NOMO-1 (cell line): ENCODE data around the gene LETM1.

Experiments used
- DNase-seq, 2 experiments: peaks; one replicate each; lab custom pipeline; 2025; ENCODE audit not compliant: unreplicated experiment in 2 of 2; lab: John Stamatoyannopoulos, UW

LETM1 gene

DNA sequence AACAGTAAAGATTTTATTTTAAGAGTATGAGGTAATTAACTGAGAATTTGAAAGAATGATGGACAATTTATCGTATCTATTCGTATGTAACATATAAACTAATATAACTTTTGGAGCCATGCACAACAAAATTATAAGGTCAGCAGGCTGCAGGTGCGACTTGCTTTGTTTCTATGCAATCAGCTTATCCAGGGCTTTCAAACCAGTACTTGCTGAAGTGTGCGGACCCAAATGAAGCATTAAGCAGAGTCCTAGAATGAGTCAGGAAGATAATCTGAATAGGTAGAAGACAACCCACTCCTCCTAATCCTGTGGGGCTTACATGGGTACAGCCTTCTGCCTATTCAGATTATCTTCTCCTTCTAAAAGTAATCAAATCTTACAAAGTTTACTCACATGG lies 17.3 kb upstream of the LETM1 start:
- DNase-seq: no peak

DNA sequence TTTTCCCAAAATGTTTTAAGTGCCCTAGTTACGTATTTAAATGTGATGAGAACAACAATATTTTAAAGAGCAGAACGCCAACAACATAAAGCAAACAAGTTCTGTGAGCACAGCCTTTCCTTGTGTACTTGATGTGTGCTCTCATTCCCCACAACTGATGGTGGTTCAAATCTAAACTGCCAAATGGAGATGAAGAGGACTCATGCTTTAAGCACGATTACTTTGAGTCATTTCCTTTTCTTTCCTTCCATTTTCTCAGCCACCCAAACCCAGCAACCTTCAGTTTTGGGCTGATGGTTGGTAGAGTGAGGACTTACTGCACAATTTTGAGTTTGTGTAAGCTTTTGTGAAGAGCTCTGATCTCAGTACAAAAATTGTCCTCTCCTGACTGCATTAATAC lies 16.9 kb upstream of the LETM1 start:
- no peak for DNase-seq

DNA sequence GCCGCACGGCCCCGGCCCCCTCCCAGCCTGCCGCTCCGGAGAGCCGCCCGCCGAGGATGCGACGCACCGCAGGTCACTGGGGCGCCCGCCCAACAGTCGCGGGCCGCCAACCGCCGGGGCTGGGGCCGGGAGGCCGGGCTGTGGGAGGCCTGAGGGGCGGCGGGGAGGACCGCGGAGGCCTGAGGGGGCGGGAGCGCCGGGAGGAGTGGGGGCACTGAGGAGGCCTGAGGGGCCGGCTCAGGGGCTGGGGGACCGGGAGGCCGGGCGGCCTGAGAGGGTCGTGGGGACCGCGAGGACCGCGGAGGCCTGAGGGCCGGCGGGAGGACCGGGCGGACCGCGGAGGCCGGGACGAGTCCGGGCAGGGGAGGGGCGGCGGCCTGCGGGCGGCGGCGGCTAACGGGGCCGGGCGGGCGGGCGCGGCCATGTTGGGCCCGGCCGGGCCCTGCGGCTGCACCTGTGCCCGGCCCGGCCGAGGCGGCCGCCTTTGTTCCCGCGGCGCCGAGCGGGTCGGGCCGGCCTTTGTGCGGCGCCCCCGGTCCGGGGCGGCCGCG lies 15.6 kb upstream of the LETM1 start:
- no peak for DNase-seq

DNA sequence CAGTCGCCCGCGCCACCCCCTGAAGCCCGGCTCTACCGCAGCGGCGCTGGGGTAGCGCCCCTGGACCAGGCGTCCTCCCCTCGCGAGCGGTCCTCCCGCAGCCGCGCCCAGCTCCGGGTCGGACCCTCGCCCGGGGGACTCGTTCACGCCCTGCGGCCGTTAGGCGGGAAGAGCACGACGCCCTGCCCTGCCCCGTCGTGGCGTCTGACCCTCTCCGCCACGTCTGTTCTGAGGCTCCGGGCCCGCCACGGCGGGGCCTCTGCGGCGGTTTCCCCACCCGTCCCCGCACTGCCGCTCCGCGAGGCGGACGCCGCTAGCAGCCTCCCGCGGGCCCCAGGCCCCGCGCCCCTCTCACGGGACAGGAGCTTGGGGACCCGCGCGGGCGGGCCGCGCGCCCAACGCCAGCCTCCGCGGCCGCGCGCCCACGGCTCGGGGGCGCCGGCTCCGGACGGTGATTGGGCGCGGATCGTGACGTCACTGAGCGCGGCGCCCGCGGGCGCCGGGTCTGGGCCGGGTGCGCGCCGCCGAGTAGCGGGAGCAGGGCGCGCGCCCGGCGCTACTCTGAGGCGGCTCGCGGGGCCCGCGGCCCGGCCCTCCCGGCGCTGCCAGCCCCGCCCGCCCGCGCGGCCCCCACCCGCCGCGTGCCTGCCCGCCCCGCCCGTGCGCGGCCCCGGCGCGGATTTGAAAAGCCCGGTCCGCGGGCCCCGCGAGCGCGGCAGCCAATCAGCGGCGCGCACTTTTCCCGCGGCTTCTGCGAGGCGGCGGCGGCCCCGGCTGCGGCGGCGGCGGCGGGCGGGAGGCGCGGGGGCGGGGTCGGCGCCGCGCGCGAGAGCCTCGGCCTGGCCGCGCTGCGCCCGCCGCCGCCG lies 14.9 kb upstream of the LETM1 start, which contains the start of gene NSD2:
Gene NSD2 (plus strand): TSS at position 816 of the 866 bp plus-strand sequence. CDS start 29,262 bp downstream, outside the sequence.
- DNase-seq: peak; percentile 84 to 95

DNA sequence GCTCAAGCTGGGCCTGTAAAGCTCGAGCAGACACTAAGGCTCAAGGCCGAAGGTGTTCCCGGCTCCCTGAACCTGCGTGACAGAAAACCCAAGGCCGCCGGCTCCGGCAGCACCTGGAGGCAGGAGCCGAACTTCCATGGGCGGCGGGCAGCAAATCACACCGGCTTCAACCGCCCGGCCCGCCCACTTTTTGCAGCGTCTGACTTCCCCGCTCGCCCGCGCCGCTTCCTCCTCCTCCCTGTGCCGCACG lies 14.3 kb upstream of the LETM1 start:
- DNase-seq: peak; percentile 83 to 91

DNA sequence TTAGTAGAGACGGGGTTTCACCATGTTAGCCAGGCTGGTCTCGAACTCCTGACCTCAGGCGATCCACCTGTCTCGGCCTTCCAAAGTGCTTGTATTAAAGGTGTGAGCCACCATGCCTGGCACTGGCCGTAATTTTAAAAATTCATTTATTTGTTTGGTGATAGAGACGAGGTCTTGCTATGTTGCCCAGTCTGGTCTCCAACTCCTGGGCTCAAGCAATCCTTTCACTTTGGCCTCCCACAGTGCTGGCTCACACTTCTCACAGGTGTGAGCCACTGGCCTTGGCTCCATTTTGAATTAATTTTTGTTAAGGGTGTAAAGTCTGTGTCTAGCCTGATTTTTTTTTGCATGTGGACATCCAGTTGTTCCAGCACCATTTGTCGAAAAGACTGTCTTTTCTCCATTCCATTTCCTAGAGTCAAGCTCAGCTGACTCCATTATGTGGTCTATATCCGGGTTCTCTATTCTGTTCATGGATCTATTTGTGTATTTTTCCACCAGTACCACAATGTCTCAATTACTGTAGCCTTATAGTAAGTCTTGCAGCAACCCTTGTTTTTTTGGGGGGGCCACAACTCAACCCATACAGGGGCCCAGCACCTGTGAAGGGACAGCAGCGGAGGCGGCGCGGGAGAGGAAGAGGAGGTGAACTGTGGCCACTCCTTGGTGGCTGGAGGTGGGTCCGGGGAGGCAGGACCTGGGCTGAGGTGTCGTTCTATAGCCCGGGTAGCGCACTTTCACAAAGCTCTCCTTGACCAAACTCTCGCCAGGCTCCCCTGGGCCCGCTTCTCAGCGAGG lies 13.8 kb upstream of the LETM1 start:
- no peak for DNase-seq

DNA sequence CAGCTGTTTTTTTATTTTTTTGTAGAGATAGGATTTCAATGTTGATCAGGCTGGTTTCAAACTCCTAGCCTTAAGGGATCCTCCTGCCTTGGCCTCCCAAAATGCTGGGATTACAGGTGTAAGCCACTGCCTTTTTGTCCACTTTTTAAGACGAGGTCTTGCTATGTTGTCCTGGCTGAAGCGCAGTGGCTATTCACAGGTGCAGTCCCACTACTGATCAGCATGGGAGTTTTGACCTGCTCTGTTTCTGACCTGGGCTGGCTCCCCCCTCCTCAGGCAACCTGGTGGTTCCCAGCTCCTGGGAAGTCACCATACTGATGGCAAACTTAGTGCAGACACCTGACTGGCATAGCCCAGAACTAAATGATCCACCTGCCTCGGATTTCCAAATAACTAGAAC lies 13.0 kb upstream of the LETM1 start:
- no peak for DNase-seq

DNA sequence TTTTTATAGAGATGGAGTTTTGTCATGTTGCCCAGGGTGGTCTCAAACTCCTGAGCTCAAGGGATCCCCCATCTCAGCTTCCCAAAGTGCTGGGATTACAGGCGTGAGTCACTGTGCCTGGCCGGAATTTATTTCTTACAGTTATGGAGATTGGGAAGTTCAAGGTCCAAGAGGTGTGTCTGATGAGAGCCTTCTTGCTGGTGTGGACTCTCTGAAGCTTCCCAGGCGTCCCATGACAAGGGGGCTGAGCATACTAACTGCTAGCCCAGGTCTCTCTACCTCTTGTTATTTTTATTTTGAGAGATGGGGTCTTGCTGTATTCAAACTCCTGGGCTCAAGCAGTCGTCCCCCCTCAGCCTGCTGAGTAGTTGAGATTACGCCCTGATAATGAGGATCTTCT lies 12.3 kb upstream of the LETM1 start:
- no peak for DNase-seq

DNA sequence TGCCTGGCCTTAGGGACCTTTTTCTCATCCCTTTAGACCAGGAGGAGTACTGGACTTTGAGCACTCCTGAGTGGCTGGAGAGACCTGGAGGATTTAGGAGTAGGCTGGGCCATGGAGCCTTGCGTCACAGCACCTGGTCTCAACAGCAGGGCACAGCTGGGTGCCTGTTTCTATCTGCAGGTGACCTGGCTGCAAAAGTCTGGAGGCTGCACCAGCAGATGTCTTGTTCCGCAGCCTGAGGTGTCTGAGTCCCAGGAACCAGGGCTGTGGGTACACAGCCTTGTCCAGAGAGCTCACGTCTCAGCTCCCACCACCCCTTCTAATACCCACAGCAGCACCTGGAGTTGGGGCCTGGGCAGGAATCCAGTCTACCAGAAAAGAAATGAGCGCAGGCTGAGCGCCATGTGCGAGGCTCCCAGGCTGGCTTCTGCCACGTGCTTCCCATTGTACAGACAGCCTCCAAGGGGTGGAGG lies 10.3 kb upstream of the LETM1 start:
- DNase-seq: no peak

DNA sequence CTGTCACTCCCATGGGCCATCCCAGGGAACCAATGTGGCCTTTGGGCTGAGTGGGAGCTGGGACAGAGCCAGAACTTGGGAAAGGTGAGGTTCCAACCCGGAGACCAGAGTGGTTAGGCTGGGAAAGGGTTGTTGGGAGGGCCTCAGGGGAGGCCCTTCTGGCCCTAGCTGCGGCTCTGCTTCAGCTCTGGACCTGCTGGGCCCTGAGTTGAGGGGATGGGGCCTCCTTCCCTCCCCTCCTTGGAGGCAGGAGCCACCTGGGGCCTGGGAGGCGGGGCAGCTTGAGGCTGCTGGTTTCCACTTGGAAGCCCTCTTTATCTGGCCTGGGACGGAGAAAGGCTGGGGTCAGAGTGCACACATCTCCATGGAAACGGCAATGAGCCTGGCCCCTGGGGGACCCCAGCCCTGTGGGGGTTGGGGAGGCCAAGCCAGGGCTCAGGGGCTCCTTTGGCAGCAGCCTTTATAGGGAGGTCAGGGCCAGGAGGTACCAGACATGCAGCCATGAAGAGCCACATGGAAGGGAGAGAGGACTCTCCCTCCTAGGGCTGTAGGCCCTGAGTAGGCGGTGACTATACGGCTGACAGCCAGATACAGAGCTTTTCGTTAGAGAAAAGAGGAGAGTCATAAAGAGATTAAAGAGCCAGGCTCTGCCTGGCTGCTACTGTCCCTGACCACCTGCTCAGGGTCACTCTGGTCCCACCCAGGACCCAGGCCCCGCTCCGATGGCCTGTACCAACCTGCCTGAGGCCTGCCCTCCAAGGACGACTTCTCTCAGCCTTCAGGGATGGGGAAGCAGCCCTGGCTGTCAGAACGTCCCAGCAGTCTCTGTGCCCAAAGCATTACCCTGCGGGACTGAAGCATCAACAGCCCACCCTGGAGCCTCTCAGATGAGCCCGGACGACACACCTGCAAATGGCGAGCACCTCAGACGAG lies 8.4 kb upstream of the LETM1 start:
- no peak for DNase-seq

DNA sequence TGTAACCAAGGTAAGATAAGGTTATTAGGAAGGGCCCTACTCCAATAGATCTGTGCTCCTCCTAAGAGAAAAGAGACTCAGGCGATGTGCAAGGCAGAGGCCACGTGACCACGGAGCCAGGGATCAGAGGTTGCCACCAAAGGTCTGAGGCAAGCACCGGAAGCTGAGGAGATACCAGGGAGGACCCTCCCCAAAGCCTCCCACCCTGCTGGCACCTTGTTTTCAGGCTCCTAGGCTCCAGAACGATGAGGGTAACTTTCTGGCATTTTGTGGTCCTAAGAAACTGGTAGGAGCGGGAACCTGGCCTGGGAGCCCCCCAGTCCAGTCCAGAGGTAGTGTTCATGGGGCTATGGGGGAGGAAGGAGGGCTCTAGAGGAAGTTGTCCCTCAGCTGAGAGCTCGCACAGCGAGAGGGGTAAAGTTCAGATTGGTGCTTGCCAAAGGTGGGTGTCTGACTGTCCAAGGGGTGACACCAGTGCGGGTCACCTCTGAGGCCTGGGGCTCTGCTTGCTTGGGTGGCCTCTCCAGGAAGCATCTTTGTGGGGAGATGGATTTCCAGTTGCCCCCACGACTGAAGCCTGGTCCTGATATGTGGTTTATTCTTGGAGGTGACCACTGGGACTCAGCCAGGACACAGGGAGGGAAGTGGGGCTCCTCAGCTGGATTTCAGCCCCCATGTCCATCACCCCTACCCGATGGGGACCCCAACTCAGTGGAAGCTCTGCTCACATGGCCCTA lies 7.5 kb upstream of the LETM1 start:
- DNase-seq: no peak

DNA sequence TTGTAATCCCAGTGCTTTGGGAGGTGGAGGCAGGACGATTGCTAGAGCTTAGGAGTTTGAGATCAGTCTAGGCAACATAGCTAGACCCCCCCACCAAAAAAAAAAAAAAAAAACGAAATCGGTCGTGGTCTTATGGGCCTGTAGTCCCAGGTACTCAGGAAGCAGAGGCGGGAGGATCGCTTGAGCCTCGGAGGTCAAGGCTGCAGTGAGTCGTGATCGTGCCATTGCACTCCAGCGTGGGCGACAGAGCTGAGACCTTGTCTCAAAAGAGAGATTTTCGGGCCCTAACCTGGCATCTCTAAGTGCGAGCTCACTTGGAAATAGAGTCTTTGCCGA lies 7.0 kb upstream of the LETM1 start:
- DNase-seq: no peak

DNA sequence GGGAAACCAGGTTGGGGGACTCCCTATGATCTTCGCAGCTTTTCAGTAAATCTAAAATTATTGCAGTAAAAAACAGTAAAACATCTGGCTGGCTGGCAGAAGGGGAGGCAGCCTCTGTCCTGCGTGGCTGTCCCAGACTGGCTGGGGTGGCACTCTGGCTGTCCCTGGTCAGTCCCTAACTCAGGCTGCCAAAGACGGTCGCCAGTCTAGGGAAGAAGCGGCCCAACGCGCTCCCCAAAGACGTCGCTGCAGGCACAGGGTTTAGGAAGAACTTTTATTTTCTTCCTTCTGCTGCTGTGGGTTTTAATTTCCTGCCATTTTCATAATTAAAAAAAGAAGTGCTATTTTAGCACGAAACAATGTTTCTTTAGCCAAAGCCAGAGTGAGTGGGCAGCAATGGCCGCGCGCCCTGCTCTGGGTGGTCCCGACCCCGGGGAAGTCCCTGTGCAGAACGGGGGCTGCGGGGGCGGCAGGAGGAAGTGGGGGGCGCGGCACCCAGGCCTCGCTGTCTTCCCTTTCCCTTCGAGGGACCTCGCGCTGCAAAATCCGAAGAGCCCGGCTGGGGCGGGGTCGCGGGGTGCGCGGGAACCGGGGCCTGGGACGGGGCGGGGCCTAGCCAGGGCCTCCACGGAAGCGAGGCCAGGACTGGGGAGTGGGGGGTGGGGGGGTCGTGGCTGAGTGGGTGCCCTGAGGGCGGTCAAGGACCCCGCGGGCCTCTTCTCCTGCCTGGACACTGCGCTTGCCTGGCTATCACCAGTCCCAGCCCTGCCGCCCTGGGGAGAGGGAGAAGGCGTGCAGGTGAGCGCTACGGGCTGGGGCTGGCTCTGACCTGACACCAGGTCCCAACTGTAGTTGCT lies 6.3 kb upstream of the LETM1 start:
- DNase-seq: no peak

DNA sequence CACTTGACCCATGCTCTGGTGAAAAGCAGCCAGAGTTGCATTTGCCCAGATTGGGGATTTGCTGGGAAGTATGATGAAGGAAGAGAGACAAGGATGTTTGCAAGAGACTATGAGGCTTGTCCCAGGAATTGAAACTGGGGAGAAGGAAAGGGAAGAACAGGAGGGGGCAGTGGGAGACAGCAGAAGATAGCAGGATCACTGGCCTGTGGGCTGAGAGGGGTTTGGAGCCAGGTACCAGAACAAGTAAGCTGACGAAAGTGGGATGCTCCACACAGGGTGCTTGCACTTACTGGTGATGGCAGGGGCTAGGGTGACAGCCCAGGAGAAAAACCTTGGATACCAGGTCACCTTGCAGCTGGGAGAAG lies 3.4 kb upstream of the LETM1 start:
- no peak for DNase-seq

DNA sequence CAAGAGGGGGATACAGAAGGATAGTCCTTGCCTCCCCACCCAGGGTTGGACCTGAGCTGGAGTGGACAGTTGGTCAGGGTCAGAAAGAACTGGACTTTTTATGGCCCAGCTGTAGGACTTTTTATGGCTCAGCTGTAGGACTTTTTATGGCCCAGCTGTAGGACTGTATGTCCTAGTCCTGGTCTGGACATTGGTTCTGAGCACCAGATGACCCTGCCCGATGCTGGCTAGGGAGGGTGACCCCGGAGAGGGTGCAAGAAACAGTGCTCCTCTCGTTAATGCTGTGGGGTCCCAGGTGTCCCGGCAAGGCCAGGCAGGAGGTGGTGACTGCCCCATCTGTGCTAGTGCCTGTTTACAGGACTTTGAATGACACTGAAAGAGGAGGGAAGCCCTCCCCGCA lies 2.0 kb upstream of the LETM1 start:
- no peak for DNase-seq

DNA sequence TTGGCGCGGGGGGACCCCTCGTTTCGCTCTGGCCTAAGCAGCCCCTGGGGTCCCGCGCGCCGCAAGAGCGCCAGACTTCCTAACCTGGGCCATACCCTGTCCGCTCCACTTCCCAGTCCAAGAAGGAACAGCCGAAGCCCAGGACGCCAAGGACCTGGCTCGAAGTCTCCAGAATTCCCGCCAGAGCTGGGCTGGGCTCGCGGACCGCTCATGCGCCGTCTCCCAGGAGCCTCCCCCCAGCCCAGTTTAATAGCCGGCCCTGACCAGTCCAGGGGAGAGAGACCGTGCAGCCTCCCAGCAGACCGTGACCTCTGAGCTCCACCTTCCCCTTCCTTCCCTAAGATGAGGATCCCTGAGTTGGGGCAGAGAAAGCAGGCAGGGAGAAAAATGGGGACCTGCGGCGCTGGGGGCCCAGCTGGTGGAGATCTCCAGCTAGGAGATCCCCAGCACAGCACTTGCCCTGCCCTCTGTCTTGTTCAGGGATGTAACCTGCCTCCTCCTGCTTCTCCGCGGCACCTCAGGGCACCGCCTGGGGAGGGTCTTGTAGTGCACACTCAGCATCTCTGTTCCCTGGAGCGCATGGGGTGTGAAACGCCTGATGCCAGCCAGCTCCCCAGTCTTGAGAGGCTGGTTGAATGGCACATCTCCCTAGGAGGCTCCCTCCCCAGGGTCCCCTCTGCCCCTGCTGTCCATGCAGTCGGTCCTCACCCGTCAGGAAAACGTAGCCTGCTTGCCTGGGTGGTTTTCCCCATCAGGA lies 1.2 kb upstream of the LETM1 start:
- DNase-seq: no peak

DNA sequence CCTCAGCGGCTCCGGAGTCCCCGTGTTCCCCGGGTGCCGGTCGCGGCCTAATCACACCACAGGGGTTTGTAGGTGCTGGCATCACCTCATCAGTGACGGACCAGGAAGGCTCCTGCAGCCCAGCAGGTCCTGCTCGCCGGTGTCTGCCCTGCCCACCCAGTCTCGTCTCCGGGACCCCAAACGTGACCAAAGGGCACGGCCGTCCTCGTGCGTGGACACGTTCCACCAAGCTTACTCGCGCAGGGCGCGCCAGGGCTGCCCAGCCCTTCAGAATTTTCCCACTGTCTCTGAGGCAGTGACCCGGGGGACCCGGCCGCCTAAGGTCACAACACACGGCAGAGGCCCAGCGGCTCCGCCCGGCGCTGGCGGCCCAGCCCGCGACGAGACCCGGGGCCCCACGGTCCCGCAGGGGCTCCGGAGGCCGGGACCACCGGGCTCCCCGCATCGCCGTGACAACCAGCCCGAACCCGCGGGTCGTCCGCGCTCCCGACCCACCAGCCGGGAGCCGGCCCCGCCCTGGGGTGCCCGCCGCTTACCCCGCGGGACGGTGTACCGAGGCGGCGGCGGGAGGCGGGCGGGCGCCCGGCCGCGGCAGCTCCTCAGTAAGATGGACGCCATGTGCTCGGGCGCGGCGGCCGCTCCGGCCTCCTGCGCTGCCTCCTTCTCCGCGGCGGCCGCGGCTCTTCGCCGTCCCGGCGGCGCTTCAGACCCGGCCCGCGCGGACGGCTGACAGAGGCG lies 454 bp downstream of the LETM1 start:
- DNase-seq: no peak

DNA sequence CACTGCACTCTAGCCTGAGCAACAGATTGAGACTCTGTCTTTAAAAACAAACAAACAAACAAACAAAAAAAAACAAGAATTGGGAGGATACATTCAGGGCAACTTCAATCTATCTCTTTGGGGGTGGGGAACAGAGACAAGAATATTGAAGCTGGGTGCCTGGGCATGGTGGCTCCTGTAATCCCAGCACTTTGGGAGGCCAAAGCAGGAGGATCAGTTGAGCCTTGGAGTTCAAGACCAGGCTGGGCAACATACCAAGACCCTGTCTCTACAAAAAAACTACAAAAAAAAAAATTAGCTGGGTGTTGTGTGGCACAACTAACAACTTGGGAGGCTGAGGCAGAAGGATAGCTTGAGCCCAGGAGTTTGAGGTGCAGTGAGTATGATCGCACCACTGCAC lies 1.2 kb downstream of the LETM1 start:
- DNase-seq: no peak
